ACHN (cell line): ENCODE measurements around the gene SPANXD.
"Not testable (repeated sequence)": the region's sequence is repeated elsewhere in the genome, so short reads cannot be mapped to it uniquely, and the experiment has no call there.

Source experiments
- DNase-seq: peaks from one replicate; pipeline ENCODE4 v3.0.0-alpha.2; 2015
- in situ Hi-C: cut with HindIII; loops from 2 replicates; pipeline ENCODE4 v1.10.0; 2017; ENCODE audit warnings: low sequenced_read_pairs, low pct_ligation_motif_present, low pct_unique_long_range_greater_than_20kb

The SPANXD gene

GRCh38 chrX:141698639-141699038 lies at the start of gene SPANXD:
Gene SPANXD, minus strand, starts transcription at chrX:141698739. Its CDS starts 334 bp downstream, at chrX:141698405.
- in situ Hi-C loops, result not testable (repeated sequence)

GRCh38 chrX:141742666-141743065 lies 44.1 kb upstream of the SPANXD start:
- in situ Hi-C loops, result no loop called here
- no peak for DNase-seq

More at GRCh38 chrX:141698639-141699038, at the start of gene SPANXD:
- not testable (repeated sequence) for DNase-seq

- in situ Hi-C loops, result no loop called here
- no peak for DNase-seq
These were observed 38.1 kb upstream of the SPANXD start for GRCh38 chrX:141736656-141737055.

- in situ Hi-C loops, result no loop called here
- DNase-seq, result no peak
These were observed 34.8 kb upstream of the SPANXD start for GRCh38 chrX:141733371-141733770.

GRCh38 chrX:141732031-141732430 lies 33.5 kb upstream of the SPANXD start:
- in situ Hi-C loops, result no loop called here
- no peak for DNase-seq

GRCh38 chrX:141724186-141724585 lies 25.6 kb upstream of the SPANXD start:
- DNase-seq, result no peak
- in situ Hi-C loops, result no loop called here

- no peak for DNase-seq
- in situ Hi-C loops, result no loop called here
These were observed 16.1 kb upstream of the SPANXD start for GRCh38 chrX:141714680-141715079.

- DNase-seq, result no peak
- in situ Hi-C loops, result no loop called here
These were observed 2.5 kb upstream of the SPANXD start for GRCh38 chrX:141701072-141701471.

- in situ Hi-C loops, result no loop called here
- no peak for DNase-seq
These were observed 24.6 kb downstream of the SPANXD start for GRCh38 chrX:141673946-141674345.

- in situ Hi-C loops, result no loop called here
- no peak for DNase-seq
These were observed 28.9 kb downstream of the SPANXD start for GRCh38 chrX:141669689-141670088.

GRCh38 chrX:141668371-141668770 lies 30.2 kb downstream of the SPANXD start:
- no peak for DNase-seq
- in situ Hi-C loops, result no loop called here

- no peak for DNase-seq
- in situ Hi-C loops, result no loop called here
These were observed 35.8 kb downstream of the SPANXD start for GRCh38 chrX:141662781-141663180.

- in situ Hi-C loops, result no loop called here
- DNase-seq, result no peak
These were observed 46.3 kb downstream of the SPANXD start for GRCh38 chrX:141652286-141652685.
